ENCODE results near the gene WEE2. TPM values are rescaled to one million over a fixed set of nuclear protein-coding genes. Genes with fewer than 3 reads are reported as not detected.

WEE2 gene
- total RNA-seq, 4 donors from 2014 or later: not detected

DNA sequence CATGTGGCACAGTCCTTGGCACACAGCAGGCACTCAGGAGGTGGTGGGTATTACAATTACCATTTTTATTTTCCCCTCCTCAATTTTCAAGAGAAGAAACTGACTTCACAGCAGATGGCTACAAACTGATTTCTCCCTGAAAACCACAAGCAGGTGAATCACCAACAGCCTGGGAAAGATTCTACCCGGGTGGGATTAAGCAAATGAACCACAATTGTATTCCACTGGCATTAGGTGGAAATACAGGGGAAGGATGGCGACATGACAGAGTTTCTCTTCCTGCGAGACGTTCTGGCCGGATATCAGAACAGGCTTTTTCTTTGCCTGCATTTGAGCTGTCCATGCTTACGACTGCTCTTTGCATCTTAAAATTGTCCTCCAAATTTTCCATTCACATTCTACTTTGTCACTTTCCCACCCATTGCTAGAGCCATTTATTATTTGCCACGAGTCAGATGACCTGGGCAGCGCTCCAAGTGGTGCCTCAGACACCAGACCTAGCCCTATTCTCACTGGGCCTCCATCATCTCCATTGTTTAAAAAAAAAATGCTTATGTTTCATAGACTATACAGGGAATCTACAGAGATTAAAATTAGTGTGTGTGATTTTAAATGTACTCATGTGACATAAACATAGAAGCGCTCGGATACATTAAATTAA lies 10.8 kb upstream of the WEE2 start:
- no peaks in the 10 kb centered on the region for H3K27me3 ChIP-seq
- H3K9me3 ChIP-seq: no peaks in the 10 kb centered on the region
- no peak overlapping the region for H3K4me3 ChIP-seq
- no peak overlapping the region for H3K27ac ChIP-seq
- 55 to 71% methylated on average over 10 of the region's 10 CpGs for WGBS, 2 donors (ENCODE audit: low coverage in 1 of 2)
- H3K4me1 ChIP-seq: peaks cover 0 to 56% (median 4%) of the 10 kb centered on the region in 3 donors
- TF ChIP-seq POLR2AphosphoS5 (IDR thresholded peaks at IDR 0.05): no peak
- TF ChIP-seq EP300 (IDR thresholded peaks at IDR 0.05): no peak
- no peak for TF ChIP-seq POLR2A (IDR thresholded peaks at IDR 0.05)
- TF ChIP-seq, protein P1, sequence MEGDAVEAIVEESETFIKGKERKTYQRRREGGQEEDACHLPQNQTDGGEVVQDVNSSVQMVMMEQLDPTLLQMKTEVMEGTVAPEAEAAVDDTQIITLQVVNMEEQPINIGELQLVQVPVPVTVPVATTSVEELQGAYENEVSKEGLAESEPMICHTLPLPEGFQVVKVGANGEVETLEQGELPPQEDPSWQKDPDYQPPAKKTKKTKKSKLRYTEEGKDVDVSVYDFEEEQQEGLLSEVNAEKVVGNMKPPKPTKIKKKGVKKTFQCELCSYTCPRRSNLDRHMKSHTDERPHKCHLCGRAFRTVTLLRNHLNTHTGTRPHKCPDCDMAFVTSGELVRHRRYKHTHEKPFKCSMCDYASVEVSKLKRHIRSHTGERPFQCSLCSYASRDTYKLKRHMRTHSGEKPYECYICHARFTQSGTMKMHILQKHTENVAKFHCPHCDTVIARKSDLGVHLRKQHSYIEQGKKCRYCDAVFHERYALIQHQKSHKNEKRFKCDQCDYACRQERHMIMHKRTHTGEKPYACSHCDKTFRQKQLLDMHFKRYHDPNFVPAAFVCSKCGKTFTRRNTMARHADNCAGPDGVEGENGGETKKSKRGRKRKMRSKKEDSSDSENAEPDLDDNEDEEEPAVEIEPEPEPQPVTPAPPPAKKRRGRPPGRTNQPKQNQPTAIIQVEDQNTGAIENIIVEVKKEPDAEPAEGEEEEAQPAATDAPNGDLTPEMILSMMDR (IDR thresholded peaks at IDR 0.05): no peak
- H3K36me3 ChIP-seq: no peaks in the 10 kb centered on the region
- no peak for ATAC-seq

DNA sequence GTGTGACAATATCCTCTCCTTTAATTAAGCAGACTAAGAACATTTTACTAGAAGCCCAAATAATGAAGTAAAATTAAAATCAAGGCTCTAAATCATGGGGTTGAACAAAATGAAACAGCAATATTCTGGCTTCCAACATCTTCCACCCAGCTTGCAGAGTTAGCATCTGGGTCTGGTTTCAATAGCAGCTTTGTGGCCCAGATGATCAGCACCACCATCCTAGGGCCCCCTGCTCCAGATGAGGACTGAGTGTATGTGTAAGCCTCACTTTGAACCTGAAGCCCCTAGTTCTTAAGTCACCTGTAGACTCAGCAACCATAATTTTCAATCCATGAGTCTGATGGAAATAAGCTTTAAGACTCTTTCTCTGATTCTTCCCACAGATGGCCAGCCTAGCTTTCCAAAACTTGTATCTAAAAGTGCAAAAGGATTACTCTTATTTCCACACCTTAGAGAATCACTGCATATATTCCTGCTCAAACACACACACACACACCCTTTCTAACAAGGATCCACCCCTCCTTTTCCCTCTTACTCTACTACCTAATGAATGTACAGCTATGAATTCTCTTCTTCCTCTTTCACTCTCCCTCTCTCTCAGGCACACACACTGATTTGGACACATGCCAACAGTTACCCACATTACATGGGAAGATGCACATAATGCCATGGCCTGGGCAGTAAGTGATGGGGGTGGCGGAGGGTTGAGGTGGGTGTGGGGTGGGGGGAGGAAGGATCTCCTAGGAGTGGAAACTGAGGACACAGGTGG lies 9.7 kb upstream of the WEE2 start:
- no peaks in the 10 kb centered on the region for H3K36me3 ChIP-seq
- no peak overlapping the region for H3K4me3 ChIP-seq
- 67% methylated on average over 1 of the region's 1 CpG; no CpG with 5 or more reads in 1 of the 2 donors for WGBS, 2 donors (ENCODE audit: low coverage in 1 of 2)
- ATAC-seq: no peak
- H3K27me3 ChIP-seq: no peaks in the 10 kb centered on the region
- no peak overlapping the region for H3K27ac ChIP-seq
- H3K9me3 ChIP-seq: no peaks in the 10 kb centered on the region
- peaks cover 5 to 67% (median 9%) of the 10 kb centered on the region in 3 donors for H3K4me1 ChIP-seq
- TF ChIP-seq POLR2A (IDR thresholded peaks at IDR 0.05) (no peak), POLR2AphosphoS5 (IDR thresholded peaks at IDR 0.05) (no peak), EP300 (IDR thresholded peaks at IDR 0.05) (no peak)
- TF ChIP-seq, protein P1 (IDR thresholded peaks at IDR 0.05): no peak

DNA sequence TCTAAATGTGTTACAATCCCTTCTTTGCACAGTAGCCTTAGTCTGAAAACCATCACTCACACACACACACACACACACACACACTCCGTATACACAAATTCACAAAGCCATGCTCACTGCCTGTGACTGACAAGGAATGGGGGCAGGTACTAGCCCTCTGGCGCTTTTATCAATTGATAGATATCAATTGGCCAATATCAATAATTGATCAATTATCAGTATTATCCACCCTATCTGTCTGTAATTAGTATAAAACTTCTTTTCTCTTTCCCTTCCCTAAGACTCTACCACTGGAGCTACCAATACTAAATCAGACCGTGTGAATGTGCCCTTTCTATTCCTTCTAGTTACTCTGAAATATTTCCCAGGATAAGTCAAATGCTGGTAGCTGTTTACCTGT lies 8.3 kb upstream of the WEE2 start:
- no peak overlapping the region for H3K4me3 ChIP-seq
- H3K36me3 ChIP-seq: no peaks in the 10 kb centered on the region
- no peak overlapping the region for H3K27ac ChIP-seq
- H3K4me1 ChIP-seq: peaks cover 5 to 67% (median 9%) of the 10 kb centered on the region in 3 donors
- no peaks in the 10 kb centered on the region for H3K9me3 ChIP-seq
- H3K27me3 ChIP-seq: no peaks in the 10 kb centered on the region
- 58 to 65% methylated on average over 3 of the region's 3 CpGs for WGBS, 2 donors (ENCODE audit: low coverage in 1 of 2)
- TF ChIP-seq POLR2A (IDR thresholded peaks at IDR 0.05) (no peak), EP300 (IDR thresholded peaks at IDR 0.05) (no peak), POLR2AphosphoS5 (IDR thresholded peaks at IDR 0.05) (no peak)
- TF ChIP-seq, protein P1 (IDR thresholded peaks at IDR 0.05): no peak
- ATAC-seq: no peak

DNA sequence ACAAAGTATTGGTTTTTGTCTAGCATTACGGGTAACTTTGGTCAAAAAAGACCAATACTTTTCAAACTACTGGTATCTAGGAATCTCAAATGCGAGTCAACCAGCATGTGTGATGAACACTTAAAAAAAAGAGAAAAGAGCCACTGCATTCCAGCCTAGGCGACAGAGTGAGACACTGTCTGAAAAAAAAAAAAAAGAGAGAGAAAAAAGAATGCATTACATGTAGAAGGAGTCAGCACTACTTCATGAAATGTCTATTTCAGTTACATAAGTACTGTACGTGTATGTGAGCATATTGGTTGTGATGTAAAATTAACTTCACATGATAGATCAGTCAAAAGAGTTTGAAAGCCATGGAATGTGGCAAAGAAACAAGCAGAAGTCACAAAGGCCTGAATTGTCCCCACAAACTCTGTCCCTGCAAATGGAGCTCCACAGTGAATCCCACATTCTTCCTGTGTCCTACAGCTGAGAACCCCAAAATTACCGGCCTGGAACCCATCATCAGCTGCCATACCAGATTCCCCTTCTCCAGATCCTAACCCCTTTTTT lies 7.8 kb upstream of the WEE2 start:
- no peaks in the 10 kb centered on the region for H3K36me3 ChIP-seq
- no peaks in the 10 kb centered on the region for H3K27me3 ChIP-seq
- TF ChIP-seq EP300 (IDR thresholded peaks at IDR 0.05): no peak
- TF ChIP-seq, protein P1 (IDR thresholded peaks at IDR 0.05): no peak
- no peak for TF ChIP-seq POLR2A (IDR thresholded peaks at IDR 0.05)
- no peak for TF ChIP-seq POLR2AphosphoS5 (IDR thresholded peaks at IDR 0.05)
- peak overlapping the region in 3 of 4 donors; percentile 90 to 94 (median 91) for H3K27ac ChIP-seq
- ATAC-seq: no peak
- H3K9me3 ChIP-seq: no peaks in the 10 kb centered on the region
- peak overlapping the region in 1 of 2 donors; percentile 90 for H3K4me3 ChIP-seq
- WGBS, 2 donors (ENCODE audit: low coverage in 1 of 2): 45 to 51% methylated on average over 3 to 5 of the region's 5 CpGs
- H3K4me1 ChIP-seq: peaks cover 5 to 66% (median 9%) of the 10 kb centered on the region in 3 donors
